GM12878 (cell line): Measurements from ENCODE around the gene SBF2.
A peak's percentile ranks its signal among the peaks of the same experiment; 100 is the strongest.

Source experiments
- CREM ChIP-seq: IDR thresholded peaks from 2 replicates; pipeline ENCODE4 v1.6.1; 2014; ENCODE audit warnings: antibody characterized with exemption, low read depth
- JUND ChIP-seq: IDR thresholded peaks from 2 replicates; pipeline ENCODE4 v1.6.1; 2012; ENCODE audit warnings: low read depth, mild to moderate bottlenecking, low read length, improper control_type of control experiment, moderate library complexity
- MXI1 ChIP-seq: fragments of 150-350 bp; IDR thresholded peaks from 2 replicates; pipeline ENCODE4 v1.6.1; 2011; ENCODE audit warnings: low read depth, mild to moderate bottlenecking, inconsistent platforms, low read length, improper control_type of control experiment
- RB1 ChIP-seq: fragments of 450-650 bp; formaldehyde crosslinking; IDR thresholded peaks from 2 replicates; pipeline ENCODE4 v1.6.1; 2017; ENCODE audit warnings: mild to moderate bottlenecking, borderline replicate concordance
- RCOR1 ChIP-seq: conservative IDR thresholded peaks from 2 replicates; pipeline ENCODE4 v1.6.1; 2012; ENCODE audit warnings: low read depth, low read length, improper control_type of control experiment
- SPI1 ChIP-seq: IDR thresholded peaks from 2 replicates; pipeline ENCODE4 v1.6.1; 2011; ENCODE audit warnings: low read depth, mild to moderate bottlenecking, low read length, moderate library complexity, borderline replicate concordance; ENCODE audit not compliant: insufficient read depth
- SREBF2 ChIP-seq: IDR thresholded peaks from 2 replicates; pipeline ENCODE4 v1.6.1; 2012; ENCODE audit warnings: mild to moderate bottlenecking, low read length

DNA sequence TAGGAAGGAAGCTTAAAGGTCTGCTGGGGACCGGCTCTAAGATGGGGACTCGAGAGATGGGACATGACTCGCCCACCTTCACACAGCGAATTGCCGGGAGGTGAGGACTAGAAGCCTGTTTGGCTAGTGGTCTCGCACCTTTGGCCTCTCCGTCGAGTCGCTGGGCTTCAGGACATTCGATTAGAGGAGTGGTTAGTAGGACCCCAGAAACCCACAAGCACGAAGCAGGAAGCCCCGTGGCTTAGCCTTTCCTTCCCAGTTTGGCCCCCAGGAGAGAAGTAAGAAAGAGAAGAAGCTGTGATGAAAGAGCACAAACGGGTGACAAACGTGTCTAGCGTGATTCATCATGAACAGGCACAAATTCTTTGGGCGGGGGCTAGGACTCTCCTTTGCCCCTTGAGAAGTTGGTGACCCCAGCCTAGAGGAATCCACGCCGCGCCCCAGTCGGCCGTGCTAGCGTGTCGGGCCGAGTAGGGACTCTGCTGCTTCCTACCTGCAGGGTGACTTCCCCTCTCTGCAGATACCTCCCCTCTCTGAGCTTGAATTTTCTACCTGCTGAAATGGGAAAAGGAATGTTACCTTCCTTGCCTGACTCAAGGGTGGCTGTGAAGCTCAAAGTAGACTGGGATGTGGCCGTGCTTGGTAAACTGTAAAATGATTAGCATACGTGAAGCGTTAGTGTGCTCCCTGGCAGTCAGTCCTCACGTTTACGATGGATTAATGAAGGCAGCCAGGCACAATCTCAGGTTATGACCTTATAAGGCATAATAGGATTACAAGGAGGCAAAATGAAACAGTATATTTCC is 9.7 kb upstream of the SBF2 start:
- TF ChIP-seq JUND (no peak), RB1 (no peak), MXI1 (no peak), CREM (no peak), SPI1 (0 out of 2 replicates have a peak, but pooled peaks have one; percentile 19), RCOR1 (no peak), SREBF2 (no peak)
